ENCODE results near the gene DEFB131B. TPM values are rescaled to one million over a fixed set of nuclear protein-coding genes. Genes with fewer than 3 reads are reported as not detected.
A peak's percentile ranks its signal among the peaks of the same experiment; 100 is the strongest.

DEFB131B gene
- total RNA-seq, 1 donor from 2014 or later: not detected

- H3K4me3 Mint-ChIP-seq (ENCODE audit: low read depth): peak overlapping the region; percentile 22
- DNase-seq (ENCODE audit: low spot score): no peak
- H3K36me3 Mint-ChIP-seq (ENCODE audit: low read depth): peaks cover 71% of the 10 kb centered on the region
- H3K4me1 Mint-ChIP-seq (ENCODE audit: low read depth): peaks cover 37% of the 10 kb centered on the region
- H3K27me3 Mint-ChIP-seq (ENCODE audit: low read depth): no peaks in the 10 kb centered on the region
- intact Hi-C loops (cut with micrococcal nuclease): loop anchor here (1.0 kb wide), 1 partner anchor 14 kb away; the partner anchor contains the start of gene XNDC1N
- peak overlapping the region; percentile 74 for H3K27ac Mint-ChIP-seq
- H3K9me3 Mint-ChIP-seq: no peaks in the 10 kb centered on the region
Measured at GRCh38 chr11:71914617-71915189, 36.5 kb downstream of the DEFB131B start.

GRCh38 chr11:71917646-71918140 is 39.4 kb downstream of the DEFB131B start:
- no peaks in the 10 kb centered on the region for H3K27me3 Mint-ChIP-seq (ENCODE audit: low read depth)
- H3K9me3 Mint-ChIP-seq: no peaks in the 10 kb centered on the region
- H3K27ac Mint-ChIP-seq: no peak overlapping the region
- intact Hi-C loops (cut with micrococcal nuclease): no loop called here
- no peak for DNase-seq (ENCODE audit: low spot score)
- peaks cover 23% of the 10 kb centered on the region for H3K4me1 Mint-ChIP-seq (ENCODE audit: low read depth)
- H3K36me3 Mint-ChIP-seq (ENCODE audit: low read depth): peaks cover 58% of the 10 kb centered on the region
- no peak overlapping the region for H3K4me3 Mint-ChIP-seq (ENCODE audit: low read depth)

GRCh38 chr11:71927820-71928736 is 49.8 kb downstream of the DEFB131B start, which contains the start of gene XNDC1N:
Gene XNDC1N (minus strand): TSS chr11:71928594. CDS start chr11:71923353, 5,241 bp downstream.
- Mint-ChIP-seq H3K27me3 (ENCODE audit: low read depth) (no peaks in the 10 kb centered on the region), H3K4me3 (ENCODE audit: low read depth) (peak within 1 kb of the TSS; percentile 91), H3K36me3 (ENCODE audit: low read depth) (peaks cover 18% of the 10 kb centered on the region), H3K9me3 (no peaks in the 10 kb centered on the region), H3K27ac (peak within 1 kb of the TSS; percentile 99), H3K4me1 (ENCODE audit: low read depth) (peaks cover 28% of the 10 kb centered on the region)
- DNase-seq (ENCODE audit: low spot score): peak; percentile 64
- intact Hi-C loops (cut with micrococcal nuclease): loop anchor here (1.0 to 2.0 kb wide), 3 partner anchors 14 to 153 kb away; partner anchors contain the start of genes LRRC51 and NUMA1

GRCh38 chr11:71928737-71929443 is 50.6 kb downstream of the DEFB131B start, which contains the start of gene RNF121:
Gene RNF121 (plus strand): TSS chr11:71929046. CDS start chr11:71929062, 16 bp downstream.
- Mint-ChIP-seq H3K27me3 (ENCODE audit: low read depth) (no peaks in the 10 kb centered on the region), H3K4me3 (ENCODE audit: low read depth) (peak within 1 kb of the TSS; percentile 91), H3K4me1 (ENCODE audit: low read depth) (peaks cover 32% of the 10 kb centered on the region), H3K36me3 (ENCODE audit: low read depth) (peaks cover 18% of the 10 kb centered on the region), H3K27ac (peak within 1 kb of the TSS; percentile 99), H3K9me3 (no peaks in the 10 kb centered on the region)
- peak; percentile 97 for DNase-seq (ENCODE audit: low spot score)
- intact Hi-C loops (cut with micrococcal nuclease): loop anchor here (1.0 to 2.0 kb wide), 3 partner anchors 15 to 152 kb away; partner anchors contain the start of genes LRRC51 and NUMA1

GRCh38 chr11:71929491-71929890 is 51.2 kb downstream of the DEFB131B start:
- peaks cover 18% of the 10 kb centered on the region for H3K36me3 Mint-ChIP-seq (ENCODE audit: low read depth)
- H3K4me1 Mint-ChIP-seq (ENCODE audit: low read depth): peaks cover 38% of the 10 kb centered on the region
- no peaks in the 10 kb centered on the region for H3K9me3 Mint-ChIP-seq
- peak overlapping the region; percentile 99 for H3K27ac Mint-ChIP-seq
- H3K27me3 Mint-ChIP-seq (ENCODE audit: low read depth): no peaks in the 10 kb centered on the region
- no peak for DNase-seq (ENCODE audit: low spot score)
- peak overlapping the region; percentile 91 for H3K4me3 Mint-ChIP-seq (ENCODE audit: low read depth)
- intact Hi-C loops (cut with micrococcal nuclease): loop anchor here (2.0 kb wide), 1 partner anchor 151 kb away; the partner anchor contains the start of genes LRRC51 and NUMA1

GRCh38 chr11:71930556-71931244 is 52.4 kb downstream of the DEFB131B start:
- peak overlapping the region; percentile 91 for H3K4me3 Mint-ChIP-seq (ENCODE audit: low read depth)
- H3K4me1 Mint-ChIP-seq (ENCODE audit: low read depth): peaks cover 43% of the 10 kb centered on the region
- DNase-seq (ENCODE audit: low spot score): no peak
- H3K9me3 Mint-ChIP-seq: no peaks in the 10 kb centered on the region
- no peaks in the 10 kb centered on the region for H3K27me3 Mint-ChIP-seq (ENCODE audit: low read depth)
- H3K27ac Mint-ChIP-seq: peak overlapping the region; percentile 29
- peaks cover 10% of the 10 kb centered on the region for H3K36me3 Mint-ChIP-seq (ENCODE audit: low read depth)
- intact Hi-C loops (cut with micrococcal nuclease): loop anchor here (1.0 kb wide), 1 partner anchor 16 kb away; no protein-coding TSS in a partner anchor

GRCh38 chr11:71931245-71931602 is 53.0 kb downstream of the DEFB131B start:
- DNase-seq (ENCODE audit: low spot score): no peak
- Mint-ChIP-seq H3K4me1 (ENCODE audit: low read depth) (peaks cover 43% of the 10 kb centered on the region), H3K9me3 (no peaks in the 10 kb centered on the region), H3K4me3 (ENCODE audit: low read depth) (peak overlapping the region; percentile 91), H3K27me3 (ENCODE audit: low read depth) (no peaks in the 10 kb centered on the region), H3K27ac (peak overlapping the region; percentile 56), H3K36me3 (ENCODE audit: low read depth) (peaks cover 10% of the 10 kb centered on the region)
- intact Hi-C loops (cut with micrococcal nuclease): loop anchor here (1.0 kb wide), 1 partner anchor 15 kb away; no protein-coding TSS in a partner anchor

- intact Hi-C loops (cut with micrococcal nuclease): no loop called here
- Mint-ChIP-seq H3K9me3 (no peaks in the 10 kb centered on the region), H3K36me3 (ENCODE audit: low read depth) (peaks cover 14% of the 10 kb centered on the region), H3K4me3 (ENCODE audit: low read depth) (no peak overlapping the region), H3K27me3 (ENCODE audit: low read depth) (no peaks in the 10 kb centered on the region), H3K4me1 (ENCODE audit: low read depth) (peaks cover 47% of the 10 kb centered on the region), H3K27ac (no peak overlapping the region)
- no peak for DNase-seq (ENCODE audit: low spot score)
Measured at GRCh38 chr11:71933141-71933933, 55.1 kb downstream of the DEFB131B start.

Other genes starting within 250 kb of the DEFB131B start
- not detected in 2 replicates for gene DEFB108B, start 45.3 kb upstream of the DEFB131B start, total RNA-seq
- gene XNDC1N, start 50.1 kb downstream of the DEFB131B start, total RNA-seq: 14.7 and 15.1 TPM in 2 replicates
- gene RNF121, start 50.6 kb downstream of the DEFB131B start, total RNA-seq: 49.1 and 51.3 TPM in 2 replicates
- gene IL18BP, start 120.5 kb downstream of the DEFB131B start, total RNA-seq: 12.6 and 13.5 TPM in 2 replicates
- gene NUMA1, start 202.1 kb downstream of the DEFB131B start, total RNA-seq: 162 and 174 TPM in 2 replicates
- gene LRRC51, start 202.4 kb downstream of the DEFB131B start, total RNA-seq: 7.9 and 9.2 TPM in 2 replicates
- 95.1 and 100 TPM in 2 replicates for gene LAMTOR1, start 224.8 kb downstream of the DEFB131B start, total RNA-seq
- gene TOMT, start 227.5 kb downstream of the DEFB131B start, total RNA-seq: 0.18 TPM in 1 of 2 replicates, not detected in the other
- gene ANAPC15, start 234.2 kb downstream of the DEFB131B start, total RNA-seq: 61.6 and 67.9 TPM in 2 replicates

All from activated T-helper 2 cell treated with anti-CD3 and anti-CD28 coated beads, Interferon-gamma antibody, Interleukin-2, Interleukin-4, amounts not matched to agents 10 μg/mL and 5 μg/mL and 100 μg/mL, durations not matched to agents 14 hours and 24 hours and 36 hours (primary cell).